Activated CD4-positive, alpha-beta memory T cell treated with anti-CD3 and anti-CD28 coated beads for 36 hours (primary cell): ENCODE results near the gene SYNM. TPM values are rescaled to one million over a fixed set of nuclear protein-coding genes. Genes with fewer than 3 reads are reported as not detected.

Experiments
- CTCF ChIA-PET: fragments of 350-600 bp; sonication (Branson Sonifier 250); formaldehyde crosslinking; loops from one replicate; lab custom pipeline; 2021; ENCODE audit warnings: antibody characterized with exemption, inconsistent platforms; lab: Charles Lee
- POLR2A ChIA-PET: fragments of 350-600 bp; sonication (Branson Sonifier 250); formaldehyde crosslinking; loops from one replicate; lab custom pipeline; 2021; ENCODE audit warnings: antibody characterized with exemption; lab: Charles Lee
- DNase-seq: peaks from one replicate; pipeline ENCODE4 v3.0.0-alpha.2; 2020
- H3K27ac Mint-ChIP-seq: one replicate; pipeline ENCODE4 v1.8.0; 2021; ENCODE audit warnings: mixed read lengths
- H3K27me3 Mint-ChIP-seq: one replicate; pipeline ENCODE4 v1.8.0; 2021; ENCODE audit warnings: mixed read lengths
- H3K36me3 Mint-ChIP-seq: one replicate; pipeline ENCODE4 v1.8.0; 2021; ENCODE audit warnings: mixed read lengths
- H3K4me1 Mint-ChIP-seq: one replicate; pipeline ENCODE4 v1.8.0; 2021; ENCODE audit warnings: low read depth, mixed read lengths
- H3K4me3 Mint-ChIP-seq: one replicate; pipeline ENCODE4 v1.8.0; 2021; ENCODE audit warnings: mild to moderate bottlenecking, mixed read lengths
- H3K9me3 Mint-ChIP-seq: one replicate; pipeline ENCODE4 v1.8.0; 2021; ENCODE audit warnings: mixed read lengths
- intact Hi-C: fragments of 100-400 bp; cut with micrococcal nuclease; formaldehyde crosslinking; loops from one replicate; pipeline ENCODE4 v1.15.1; 2023
- total RNA-seq, 2 experiments: library from RNA; stranded (reverse); gene quantifications; one replicate each; pipeline ENCODE4 v1.2.3, GENCODE V29; 2021

Gene SYNM
- total RNA-seq, 2 experiments from 2014 or later: 2.6 to 2.7 TPM

- no peaks in the 10 kb centered on the region for H3K9me3 Mint-ChIP-seq
- POLR2A ChIA-PET: no interaction called here
- H3K27ac Mint-ChIP-seq: no peak overlapping the region
- intact Hi-C loops: no loop called here
- CTCF ChIA-PET: no interaction called here
- H3K36me3 Mint-ChIP-seq: no peaks in the 10 kb centered on the region
- no peak for DNase-seq
- H3K27me3 Mint-ChIP-seq: no peaks in the 10 kb centered on the region
- H3K4me3 Mint-ChIP-seq: no peak overlapping the region
- H3K4me1 Mint-ChIP-seq: no peaks in the 10 kb centered on the region
These were observed 24.8 kb downstream of the SYNM start for GRCh38 chr15:99129644-99130043.

- Mint-ChIP-seq H3K4me3 (no peak overlapping the region), H3K4me1 (peaks cover 4% of the 10 kb centered on the region), H3K27me3 (no peaks in the 10 kb centered on the region), H3K9me3 (no peaks in the 10 kb centered on the region), H3K27ac (no peak overlapping the region), H3K36me3 (no peaks in the 10 kb centered on the region)
- intact Hi-C loops: no loop called here
- POLR2A ChIA-PET: no interaction called here
- no peak for DNase-seq
- CTCF ChIA-PET: no interaction called here
These were observed 25.4 kb downstream of the SYNM start for GRCh38 chr15:99130314-99130713.

- intact Hi-C loops: no loop called here
- H3K9me3 Mint-ChIP-seq: no peaks in the 10 kb centered on the region
- H3K27ac Mint-ChIP-seq: no peak overlapping the region
- H3K4me1 Mint-ChIP-seq: peaks cover 4% of the 10 kb centered on the region
- POLR2A ChIA-PET: no interaction called here
- no peak for DNase-seq
- CTCF ChIA-PET: no interaction called here
- H3K27me3 Mint-ChIP-seq: no peaks in the 10 kb centered on the region
- H3K36me3 Mint-ChIP-seq: no peaks in the 10 kb centered on the region
- H3K4me3 Mint-ChIP-seq: no peak overlapping the region
These were observed 26.0 kb downstream of the SYNM start for GRCh38 chr15:99130765-99131440.

GRCh38 chr15:99131441-99132023 is 26.7 kb downstream of the SYNM start:
- no peak overlapping the region for H3K27ac Mint-ChIP-seq
- intact Hi-C loops: no loop called here
- ChIA-PET POLR2A (no interaction called here), CTCF (no interaction called here)
- H3K4me3 Mint-ChIP-seq: no peak overlapping the region
- peaks cover 4% of the 10 kb centered on the region for H3K4me1 Mint-ChIP-seq
- no peaks in the 10 kb centered on the region for H3K9me3 Mint-ChIP-seq
- H3K27me3 Mint-ChIP-seq: no peaks in the 10 kb centered on the region
- H3K36me3 Mint-ChIP-seq: no peaks in the 10 kb centered on the region
- DNase-seq: no peak

GRCh38 chr15:99132122-99132521 is 27.2 kb downstream of the SYNM start:
- Mint-ChIP-seq H3K4me3 (no peak overlapping the region), H3K27ac (no peak overlapping the region)
- intact Hi-C loops: no loop called here

GRCh38 chr15:99132634-99133287 is 27.9 kb downstream of the SYNM start:
- Mint-ChIP-seq H3K27me3 (no peaks in the 10 kb centered on the region), H3K4me3 (no peak overlapping the region), H3K27ac (no peak overlapping the region), H3K4me1 (peaks cover 4% of the 10 kb centered on the region), H3K36me3 (no peaks in the 10 kb centered on the region), H3K9me3 (no peaks in the 10 kb centered on the region)
- DNase-seq: no peak
- intact Hi-C loops: no loop called here
- CTCF ChIA-PET: no interaction called here
- POLR2A ChIA-PET: no interaction called here

More at GRCh38 chr15:99132122-99132521, 27.2 kb downstream of the SYNM start:
- ChIA-PET CTCF (no interaction called here), POLR2A (no interaction called here)
- Mint-ChIP-seq H3K9me3 (no peaks in the 10 kb centered on the region), H3K36me3 (no peaks in the 10 kb centered on the region), H3K27me3 (no peaks in the 10 kb centered on the region), H3K4me1 (peaks cover 4% of the 10 kb centered on the region)
- no peak for DNase-seq

GRCh38 chr15:99134317-99134821 is 29.5 kb downstream of the SYNM start:
- POLR2A ChIA-PET: no interaction called here
- DNase-seq: no peak
- CTCF ChIA-PET: interaction anchor here (1.5 kb wide), 1 partner anchor 28 kb away, joined by 7 read pairs; no protein-coding TSS in a partner anchor
- intact Hi-C loops: no loop called here
- no peak overlapping the region for H3K27ac Mint-ChIP-seq
- peaks cover 4% of the 10 kb centered on the region for H3K4me1 Mint-ChIP-seq
- no peaks in the 10 kb centered on the region for H3K9me3 Mint-ChIP-seq
- no peaks in the 10 kb centered on the region for H3K36me3 Mint-ChIP-seq
- no peak overlapping the region for H3K4me3 Mint-ChIP-seq
- H3K27me3 Mint-ChIP-seq: no peaks in the 10 kb centered on the region

- no peaks in the 10 kb centered on the region for H3K27me3 Mint-ChIP-seq
- no peaks in the 10 kb centered on the region for H3K36me3 Mint-ChIP-seq
- H3K9me3 Mint-ChIP-seq: no peaks in the 10 kb centered on the region
- ChIA-PET POLR2A (no interaction called here), CTCF (interaction anchor here (1.2 to 1.5 kb wide), 3 partner anchors 29 to 58 kb away, joined by 3 to 7 read pairs (median 3); no protein-coding TSS in a partner anchor)
- no peak overlapping the region for H3K4me3 Mint-ChIP-seq
- DNase-seq: peak; percentile 20
- intact Hi-C loops: no loop called here
- peaks cover 4% of the 10 kb centered on the region for H3K4me1 Mint-ChIP-seq
- H3K27ac Mint-ChIP-seq: no peak overlapping the region
These were observed 30.3 kb downstream of the SYNM start for GRCh38 chr15:99135194-99135593.

- Mint-ChIP-seq H3K9me3 (no peaks in the 10 kb centered on the region), H3K36me3 (no peaks in the 10 kb centered on the region), H3K4me1 (peaks cover 4% of the 10 kb centered on the region), H3K4me3 (no peak overlapping the region), H3K27ac (no peak overlapping the region), H3K27me3 (no peaks in the 10 kb centered on the region)
- no peak for DNase-seq
- intact Hi-C loops: no loop called here
- ChIA-PET CTCF (no interaction called here), POLR2A (no interaction called here)
These were observed 32.2 kb downstream of the SYNM start for GRCh38 chr15:99137111-99137546.

- DNase-seq: no peak
- Mint-ChIP-seq H3K4me3 (no peak overlapping the region), H3K36me3 (no peaks in the 10 kb centered on the region), H3K4me1 (peaks cover 4% of the 10 kb centered on the region), H3K9me3 (no peaks in the 10 kb centered on the region), H3K27ac (no peak overlapping the region), H3K27me3 (no peaks in the 10 kb centered on the region)
- POLR2A ChIA-PET: no interaction called here
- CTCF ChIA-PET: no interaction called here
- intact Hi-C loops: no loop called here
These were observed 33.0 kb downstream of the SYNM start for GRCh38 chr15:99137877-99138276.

- H3K4me3 Mint-ChIP-seq: no peak overlapping the region
- DNase-seq: no peak
- POLR2A ChIA-PET: no interaction called here
- H3K4me1 Mint-ChIP-seq: peaks cover 4% of the 10 kb centered on the region
- H3K36me3 Mint-ChIP-seq: no peaks in the 10 kb centered on the region
- no peak overlapping the region for H3K27ac Mint-ChIP-seq
- intact Hi-C loops: no loop called here
- H3K27me3 Mint-ChIP-seq: no peaks in the 10 kb centered on the region
- H3K9me3 Mint-ChIP-seq: no peaks in the 10 kb centered on the region
- CTCF ChIA-PET: no interaction called here
These were observed 33.7 kb downstream of the SYNM start for GRCh38 chr15:99138491-99138982.

GRCh38 chr15:99139276-99139675 is 34.4 kb downstream of the SYNM start:
- H3K36me3 Mint-ChIP-seq: no peaks in the 10 kb centered on the region
- POLR2A ChIA-PET: no interaction called here

More at GRCh38 chr15:99139276-99139675, 34.4 kb downstream of the SYNM start:
- intact Hi-C loops: no loop called here
- Mint-ChIP-seq H3K27me3 (no peaks in the 10 kb centered on the region), H3K4me3 (no peak overlapping the region), H3K4me1 (peaks cover 4% of the 10 kb centered on the region), H3K27ac (no peak overlapping the region), H3K9me3 (no peaks in the 10 kb centered on the region)
- no peak for DNase-seq
- CTCF ChIA-PET: interaction anchor here (1.4 kb wide), 1 partner anchor 62 kb away, joined by 3 read pairs; no protein-coding TSS in a partner anchor
